Natural killer cell (primary cell): ENCODE measurements around the gene ASPHD2. TPM values are rescaled to one million over a fixed set of nuclear protein-coding genes. Genes with fewer than 3 reads are reported as not detected.
A peak's percentile ranks its signal among the peaks of the same experiment; 100 is the strongest.

ENCODE experiments used
- ATAC-seq, 3 donors: fragments of 150-1000 bp in 2 of 3; fragments of 200-7000 bp in 1 of 3; cut with Tn5 transposase; 1 replicate in 1 of 3; 2 replicates in 2 of 3; pipeline ENCODE4 v1.10.0; 2021; ENCODE audit warnings: mild to moderate bottlenecking in 2 of 3, moderate library complexity in 2 of 3
- DNase-seq, 2 donors: peaks; one replicate each; pipeline versions ENCODE4 v3.0.0 to v3.0.0-alpha.2; 2013 to 2021; ENCODE audit warnings: mixed read lengths in 1 of 2
- H3K27ac ChIP-seq: one replicate; pipeline ENCODE4 v1.5.1; 2013; ENCODE audit warnings: mild to moderate bottlenecking, low read length
- H3K27me3 ChIP-seq: one replicate; pipeline ENCODE4 v1.6.1; 2013; ENCODE audit warnings: low read length; ENCODE audit not compliant: control insufficient read depth, insufficient read depth
- H3K36me3 ChIP-seq: one replicate; pipeline ENCODE4 v1.6.1; 2013; ENCODE audit warnings: low read length; ENCODE audit not compliant: control insufficient read depth, insufficient read depth
- H3K4me1 ChIP-seq: one replicate; pipeline ENCODE4 v1.6.1; 2013; ENCODE audit warnings: low read length; ENCODE audit not compliant: control insufficient read depth, insufficient read depth
- H3K4me3 ChIP-seq: one replicate; pipeline ENCODE4 v1.5.1; 2013; ENCODE audit warnings: low read length
- H3K9me3 ChIP-seq: one replicate; pipeline ENCODE4 v1.6.1; 2013; ENCODE audit warnings: low read length; ENCODE audit not compliant: control insufficient read depth, insufficient read depth
- H3K27ac Mint-ChIP-seq, 2 donors: one replicate each; pipeline ENCODE4 v1.8.0; 2022; ENCODE audit warnings: mild to moderate bottlenecking in 2 of 2, mixed read lengths in 2 of 2, moderate library complexity in 1 of 2
- H3K27me3 Mint-ChIP-seq, 2 donors: one replicate each; pipeline ENCODE4 v1.8.0; 2022; ENCODE audit warnings: low read depth in 2 of 2, mixed read lengths in 2 of 2
- H3K36me3 Mint-ChIP-seq: one replicate; pipeline ENCODE4 v1.8.0; 2022; ENCODE audit warnings: mixed read lengths
- H3K4me1 Mint-ChIP-seq, 2 donors: one replicate each; pipeline ENCODE4 v1.8.0; 2022; ENCODE audit warnings: mixed read lengths in 2 of 2
- H3K4me3 Mint-ChIP-seq: one replicate; pipeline ENCODE4 v1.8.0; 2022; ENCODE audit warnings: mild to moderate bottlenecking, moderate library complexity, mixed read lengths
- H3K9me3 Mint-ChIP-seq, 2 donors: one replicate each; pipeline ENCODE4 v1.8.0; 2022; ENCODE audit warnings: mixed read lengths in 2 of 2
- CTCF ChIP-seq: fragments of 200-600 bp; IDR thresholded peaks from one replicate; pipeline ENCODE4 v1.8.0; 2022; ENCODE audit warnings: antibody characterized with exemption
- WGBS: methylation state at CpG from one replicate; pipeline ENCODE4 v1.1.7; 2013; ENCODE audit warnings: missing lambda C conversion rate; ENCODE audit not compliant: insufficient coverage; 5-methylcytosine and 5-hydroxymethylcytosine counted together
- intact Hi-C: fragments of 100-400 bp; cut with micrococcal nuclease; formaldehyde crosslinking; loops from one replicate; pipeline ENCODE4 v1.14.2; 2022
- total RNA-seq, 4 donors: library from RNA; stranded (reverse); fragments of 120-200 nt in 1 of 4; gene quantifications; one replicate each; pipeline versions ENCODE4 v1.2.3 to v1.2.4, GENCODE V29; 2013 to 2022

ASPHD2 gene
- total RNA-seq, 3 donors from 2014 or later (not counting 1 experiment from before 2014, with no cell fraction given): 1.6 to 3.0 (median 1.9) TPM

- no peak overlapping the region for H3K27ac ChIP-seq
- whole genome bisulfite sequencing: 52% methylated on average over 11 of the region's 12 CpGs
- no peak for ATAC-seq
- Mint-ChIP-seq H3K4me3 (peak overlapping the region; percentile 14), H3K9me3 (no peaks in the 10 kb centered on the region), H3K4me1 (peaks cover 58 to 59% of the 10 kb centered on the region in 2 donors), H3K36me3 (peaks cover 18% of the 10 kb centered on the region), H3K27ac (peak overlapping the region; percentile 8 to 21), H3K27me3 (no peaks in the 10 kb centered on the region)
- intact Hi-C loops: no loop called here
- DNase-seq: no peak
- TF ChIP-seq CTCF: no peak
- peaks cover 16% of the 10 kb centered on the region for H3K4me1 ChIP-seq
- peaks cover 13% of the 10 kb centered on the region for H3K36me3 ChIP-seq
- no peaks in the 10 kb centered on the region for H3K9me3 ChIP-seq
- H3K27me3 ChIP-seq: no peaks in the 10 kb centered on the region
- H3K4me3 ChIP-seq: no peak overlapping the region
These were observed 50.9 kb downstream of the ASPHD2 start for GRCh38 chr22:26479792-26480610.

- Histone ChIP-seq H3K36me3 (peaks cover 13% of the 10 kb centered on the region), H3K9me3 (no peaks in the 10 kb centered on the region), H3K4me1 (peaks cover 19% of the 10 kb centered on the region), H3K27ac (no peak overlapping the region), H3K27me3 (no peaks in the 10 kb centered on the region), H3K4me3 (no peak overlapping the region)
- Mint-ChIP-seq H3K27ac (no peak overlapping the region), H3K27me3 (no peaks in the 10 kb centered on the region), H3K9me3 (no peaks in the 10 kb centered on the region), H3K4me3 (peak overlapping the region; percentile 2), H3K4me1 (peaks cover 63% of the 10 kb centered on the region in 2 donors), H3K36me3 (peaks cover 18% of the 10 kb centered on the region)
- no peak for TF ChIP-seq CTCF
- DNase-seq (no peak), ATAC-seq (no peak)
- no CpG with 5 or more reads among the region's 2 CpGs for WGBS
- intact Hi-C loops: no loop called here
These were observed 51.5 kb downstream of the ASPHD2 start for GRCh38 chr22:26480611-26480932.

GRCh38 chr22:26481112-26481693 is 52.1 kb downstream of the ASPHD2 start:
- H3K4me3 Mint-ChIP-seq: no peak overlapping the region
- Histone ChIP-seq H3K36me3 (peaks cover 13% of the 10 kb centered on the region), H3K9me3 (no peaks in the 10 kb centered on the region), H3K4me1 (peaks cover 19% of the 10 kb centered on the region), H3K27ac (no peak overlapping the region), H3K4me3 (no peak overlapping the region), H3K27me3 (no peaks in the 10 kb centered on the region)
- WGBS: 91% methylated on average over 3 of the region's 6 CpGs
- ATAC-seq (no peak), DNase-seq (no peak)
- no peaks in the 10 kb centered on the region for H3K27me3 Mint-ChIP-seq
- TF ChIP-seq CTCF: no peak
- no peaks in the 10 kb centered on the region for H3K9me3 Mint-ChIP-seq
- intact Hi-C loops: no loop called here
- H3K4me1 Mint-ChIP-seq: peaks cover 68 to 69% of the 10 kb centered on the region in 2 donors
- H3K36me3 Mint-ChIP-seq: peaks cover 18% of the 10 kb centered on the region
- H3K27ac Mint-ChIP-seq: peak overlapping the region; percentile 95 to 98
